ENCODE measurements around the gene MR1.

Gene MR1

DNA sequence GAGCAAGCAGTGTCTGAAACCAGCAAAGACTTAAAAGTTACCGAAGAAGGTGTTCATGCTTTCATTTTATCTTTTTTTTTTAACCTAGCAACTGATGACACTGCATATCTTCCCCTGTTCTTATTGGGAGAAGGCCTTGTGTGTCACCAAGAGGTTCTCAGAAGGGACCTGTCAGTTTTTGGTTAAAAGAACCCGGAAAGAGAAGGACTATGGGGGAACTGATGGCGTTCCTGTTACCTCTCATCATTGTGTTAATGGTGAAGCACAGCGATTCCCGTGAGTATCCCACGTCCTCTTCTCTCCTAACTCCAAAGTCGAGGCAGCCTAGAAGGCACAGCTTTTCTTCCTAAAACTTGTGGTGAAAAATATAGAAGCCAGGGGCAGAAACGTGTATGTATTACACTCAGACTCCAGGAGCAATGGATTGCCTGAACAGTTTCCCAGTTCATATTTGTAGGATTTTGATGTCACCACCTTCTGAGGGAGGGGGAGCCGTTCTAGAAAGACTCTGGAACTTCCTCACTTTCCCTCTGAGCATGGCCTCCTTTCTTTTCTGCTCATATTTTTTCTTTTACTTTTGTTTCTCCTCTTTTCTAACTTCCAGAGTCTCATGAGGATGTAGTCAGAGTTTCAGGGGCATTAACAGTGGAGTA, at the start of gene MR1:
Gene MR1 (plus strand): TSS at position 185 of the 653 bp plus-strand sequence. CDS start 25 bp downstream, at position 210.
- Mint-ChIP-seq H3K9me3 (no peaks in the 10 kb centered on the region), H3K4me3 (peak within 1 kb of the TSS; percentile 92), H3K27ac (peak within 1 kb of the TSS; percentile 100), H3K27me3 (no peaks in the 10 kb centered on the region), H3K36me3 (peaks cover 16% of the 10 kb centered on the region), H3K4me1 (peaks cover 67% of the 10 kb centered on the region)
- ATAC-seq: peak; percentile 99

- H3K4me1 Mint-ChIP-seq: no peaks in the 10 kb centered on the region
- H3K4me3 Mint-ChIP-seq: no peak overlapping the region
- ATAC-seq: no peak
- H3K36me3 Mint-ChIP-seq: peaks cover 73% of the 10 kb centered on the region
- H3K27ac Mint-ChIP-seq: no peak overlapping the region
- H3K9me3 Mint-ChIP-seq: no peaks in the 10 kb centered on the region
- no peaks in the 10 kb centered on the region for H3K27me3 Mint-ChIP-seq
Measured at GRCh38 chr1:180988253-180988752, 45.5 kb upstream of the MR1 start.

GRCh38 chr1:180994262-180994661, 39.5 kb upstream of the MR1 start:
- ATAC-seq: no peak
- H3K36me3 Mint-ChIP-seq: peaks cover 56% of the 10 kb centered on the region
- no peaks in the 10 kb centered on the region for H3K9me3 Mint-ChIP-seq
- H3K27ac Mint-ChIP-seq: no peak overlapping the region
- H3K27me3 Mint-ChIP-seq: no peaks in the 10 kb centered on the region
- H3K4me1 Mint-ChIP-seq: peaks cover 6% of the 10 kb centered on the region
- no peak overlapping the region for H3K4me3 Mint-ChIP-seq

DNA sequence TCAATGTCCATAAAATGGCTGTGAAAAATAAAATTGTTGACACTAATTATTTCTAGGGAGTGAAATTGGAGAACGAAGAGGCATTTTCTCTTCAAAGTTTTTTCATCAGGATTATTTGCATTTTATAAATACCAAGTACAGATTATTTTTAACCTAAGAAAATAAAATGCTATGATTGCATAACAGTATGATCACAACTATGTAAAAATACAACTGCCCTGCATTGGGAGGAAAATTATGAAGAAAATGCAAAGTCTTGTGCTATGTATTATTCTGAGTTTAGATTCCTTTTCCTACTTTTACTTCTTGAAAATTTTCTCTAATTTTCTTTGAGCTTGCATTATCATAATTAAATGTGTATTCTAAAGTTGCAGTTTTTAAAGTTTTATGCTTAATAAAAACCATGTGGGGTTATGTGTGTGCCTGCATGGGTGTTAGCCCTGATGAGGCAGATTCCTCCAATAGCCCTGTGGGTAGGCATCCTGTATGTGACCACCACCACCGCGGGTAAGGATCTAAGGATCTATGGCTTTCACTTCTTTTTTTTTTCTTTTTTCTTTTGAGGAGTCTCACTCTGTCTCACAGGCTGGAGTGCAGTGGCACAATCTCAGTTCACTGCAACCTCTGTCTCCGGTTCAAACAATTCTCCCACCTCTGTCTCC, 35.8 kb upstream of the MR1 start:
- peaks cover 58% of the 10 kb centered on the region for H3K36me3 Mint-ChIP-seq
- no peak overlapping the region for H3K4me3 Mint-ChIP-seq
- ATAC-seq: no peak
- no peaks in the 10 kb centered on the region for H3K9me3 Mint-ChIP-seq
- no peak overlapping the region for H3K27ac Mint-ChIP-seq
- no peaks in the 10 kb centered on the region for H3K27me3 Mint-ChIP-seq
- peaks cover 6% of the 10 kb centered on the region for H3K4me1 Mint-ChIP-seq

DNA sequence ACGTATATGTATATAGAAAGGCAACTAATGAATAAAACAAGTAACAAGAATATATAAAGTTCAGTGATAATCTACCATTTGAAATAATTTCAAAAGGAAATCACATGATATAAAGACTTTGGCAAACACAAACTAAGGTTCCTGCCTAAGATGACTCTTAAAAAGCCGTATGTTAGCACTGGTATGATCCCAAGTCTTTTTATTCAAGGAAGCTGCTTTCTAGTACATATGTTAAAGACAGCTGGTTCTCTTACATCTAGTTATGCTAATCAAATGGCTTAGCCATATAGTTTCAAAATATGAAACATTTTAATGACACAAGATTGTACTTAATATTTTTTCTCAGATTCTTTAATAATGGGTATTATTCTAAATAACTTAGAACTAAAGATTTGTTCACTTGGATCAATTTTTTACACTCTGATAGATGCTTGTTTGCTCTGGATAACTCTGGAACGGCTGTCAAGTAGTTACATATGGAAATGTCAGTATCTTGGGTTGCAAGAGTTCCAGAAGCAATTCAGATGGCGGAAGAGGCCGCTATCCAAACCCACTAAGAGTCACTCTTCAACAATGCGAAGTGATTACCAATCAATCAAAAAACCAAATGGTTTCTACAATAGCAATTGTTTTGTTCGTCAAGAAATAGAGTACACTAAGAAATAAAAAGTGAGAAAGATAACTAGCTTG, 32.5 kb upstream of the MR1 start:
- Mint-ChIP-seq H3K9me3 (no peaks in the 10 kb centered on the region), H3K36me3 (peaks cover 66% of the 10 kb centered on the region), H3K4me1 (peaks cover 6% of the 10 kb centered on the region), H3K27me3 (no peaks in the 10 kb centered on the region), H3K4me3 (no peak overlapping the region), H3K27ac (no peak overlapping the region)
- ATAC-seq: no peak

- ATAC-seq: no peak
Measured at GRCh38 chr1:181002582-181003172, 31.1 kb upstream of the MR1 start.

GRCh38 chr1:181010789-181011188, 23.0 kb upstream of the MR1 start:
- no peaks in the 10 kb centered on the region for H3K27me3 Mint-ChIP-seq
- H3K36me3 Mint-ChIP-seq: peaks cover 21% of the 10 kb centered on the region
- H3K27ac Mint-ChIP-seq: no peak overlapping the region
- H3K4me3 Mint-ChIP-seq: no peak overlapping the region
- peaks cover 18% of the 10 kb centered on the region for H3K4me1 Mint-ChIP-seq
- no peak for ATAC-seq
- H3K9me3 Mint-ChIP-seq: no peaks in the 10 kb centered on the region

More at GRCh38 chr1:181002582-181003172, 31.1 kb upstream of the MR1 start:
- Mint-ChIP-seq H3K4me3 (no peak overlapping the region), H3K4me1 (peaks cover 6% of the 10 kb centered on the region), H3K9me3 (no peaks in the 10 kb centered on the region), H3K27me3 (no peaks in the 10 kb centered on the region), H3K27ac (no peak overlapping the region), H3K36me3 (peaks cover 60% of the 10 kb centered on the region)

DNA sequence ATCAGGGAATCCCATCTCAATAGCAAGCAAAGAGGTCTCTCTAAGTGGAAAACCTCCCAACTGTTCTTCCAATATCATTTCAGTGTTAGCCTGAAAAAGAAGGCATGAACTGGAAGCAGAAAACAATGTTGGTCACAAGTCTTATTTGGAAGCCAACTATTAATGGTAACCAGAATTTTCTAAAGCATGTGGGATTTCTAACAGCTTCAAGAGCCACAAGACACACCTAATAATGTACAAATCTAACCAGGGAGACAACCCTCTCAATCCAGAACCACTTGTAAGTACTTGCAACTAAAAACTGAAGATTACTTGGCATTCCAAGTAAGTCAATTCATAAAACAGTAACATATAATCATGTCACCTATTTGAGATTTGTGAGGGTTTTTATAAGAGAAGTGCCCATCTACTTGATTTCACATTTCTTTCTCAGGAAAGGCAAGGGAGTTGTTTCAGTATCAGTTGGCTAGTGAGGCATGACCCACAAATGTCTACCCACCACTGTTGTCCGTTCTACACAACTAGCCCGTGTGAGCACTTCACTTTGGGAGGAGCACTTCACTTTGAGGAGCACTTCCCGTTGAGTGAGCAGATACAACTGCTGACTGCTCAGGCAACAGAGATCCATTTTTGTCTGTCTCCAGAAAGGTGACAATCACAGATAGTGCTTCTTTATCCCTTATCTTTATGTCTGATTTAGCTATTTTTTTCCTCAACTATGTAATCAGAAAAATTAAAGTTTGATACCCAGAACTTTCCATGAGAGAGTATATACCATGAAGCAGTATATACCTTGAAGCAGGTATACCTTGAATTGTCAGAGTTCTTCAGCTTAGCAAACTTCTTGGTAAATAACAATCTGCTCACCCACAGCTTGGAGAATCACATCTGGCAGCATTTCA, 22.2 kb upstream of the MR1 start:
- Mint-ChIP-seq H3K27ac (no peak overlapping the region), H3K9me3 (no peaks in the 10 kb centered on the region), H3K4me1 (peaks cover 18% of the 10 kb centered on the region), H3K27me3 (no peaks in the 10 kb centered on the region), H3K36me3 (peaks cover 21% of the 10 kb centered on the region), H3K4me3 (no peak overlapping the region)
- no peak for ATAC-seq

DNA sequence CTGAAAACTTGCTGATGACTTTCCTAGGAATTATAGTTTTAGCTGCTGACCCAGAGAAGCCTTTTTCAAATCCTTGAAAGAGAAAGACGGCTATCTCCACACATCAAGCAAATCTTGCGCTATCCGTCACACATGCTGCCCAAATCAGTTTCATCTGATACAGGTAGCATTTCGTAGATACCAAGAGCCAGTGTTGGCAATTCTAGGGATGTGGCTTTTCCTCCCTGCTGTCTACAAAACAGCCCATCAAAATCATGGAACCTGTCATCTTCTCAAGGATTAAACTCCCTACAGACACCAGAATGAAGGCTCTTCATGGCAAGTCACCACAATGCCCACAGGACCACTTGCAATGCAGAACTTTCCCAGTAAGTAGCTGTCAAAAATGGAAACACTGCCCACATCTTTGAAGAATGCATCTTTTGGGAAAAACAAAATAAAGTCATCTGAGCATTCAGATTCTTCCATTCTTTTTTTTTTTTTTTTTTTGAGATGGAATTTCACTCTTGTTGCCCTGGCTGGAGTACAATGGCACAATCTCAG, 21.5 kb upstream of the MR1 start:
- ATAC-seq: no peak
- H3K27me3 Mint-ChIP-seq: no peaks in the 10 kb centered on the region
- peaks cover 19% of the 10 kb centered on the region for H3K4me1 Mint-ChIP-seq
- H3K4me3 Mint-ChIP-seq: no peak overlapping the region
- H3K9me3 Mint-ChIP-seq: no peaks in the 10 kb centered on the region
- peaks cover 22% of the 10 kb centered on the region for H3K36me3 Mint-ChIP-seq
- no peak overlapping the region for H3K27ac Mint-ChIP-seq

- H3K27ac Mint-ChIP-seq: no peak overlapping the region
Measured at GRCh38 chr1:181013144-181013543, 20.6 kb upstream of the MR1 start.

GRCh38 chr1:181014477-181015250, 19.1 kb upstream of the MR1 start:
- no peak overlapping the region for H3K4me3 Mint-ChIP-seq
- H3K9me3 Mint-ChIP-seq: no peaks in the 10 kb centered on the region
- ATAC-seq: peak; percentile 83
- no peaks in the 10 kb centered on the region for H3K27me3 Mint-ChIP-seq
- H3K27ac Mint-ChIP-seq: no peak overlapping the region
- peaks cover 34% of the 10 kb centered on the region for H3K4me1 Mint-ChIP-seq
- peaks cover 31% of the 10 kb centered on the region for H3K36me3 Mint-ChIP-seq

More at GRCh38 chr1:181013144-181013543, 20.6 kb upstream of the MR1 start:
- H3K27me3 Mint-ChIP-seq: no peaks in the 10 kb centered on the region
- no peak overlapping the region for H3K4me3 Mint-ChIP-seq
- H3K9me3 Mint-ChIP-seq: no peaks in the 10 kb centered on the region
- peaks cover 24% of the 10 kb centered on the region for H3K4me1 Mint-ChIP-seq
- H3K36me3 Mint-ChIP-seq: peaks cover 26% of the 10 kb centered on the region
- no peak for ATAC-seq

GRCh38 chr1:181015251-181015615, 18.6 kb upstream of the MR1 start:
- Mint-ChIP-seq H3K27ac (no peak overlapping the region), H3K27me3 (no peaks in the 10 kb centered on the region), H3K9me3 (no peaks in the 10 kb centered on the region), H3K36me3 (peaks cover 27% of the 10 kb centered on the region), H3K4me1 (peaks cover 31% of the 10 kb centered on the region), H3K4me3 (no peak overlapping the region)
- ATAC-seq: peak; percentile 49

DNA sequence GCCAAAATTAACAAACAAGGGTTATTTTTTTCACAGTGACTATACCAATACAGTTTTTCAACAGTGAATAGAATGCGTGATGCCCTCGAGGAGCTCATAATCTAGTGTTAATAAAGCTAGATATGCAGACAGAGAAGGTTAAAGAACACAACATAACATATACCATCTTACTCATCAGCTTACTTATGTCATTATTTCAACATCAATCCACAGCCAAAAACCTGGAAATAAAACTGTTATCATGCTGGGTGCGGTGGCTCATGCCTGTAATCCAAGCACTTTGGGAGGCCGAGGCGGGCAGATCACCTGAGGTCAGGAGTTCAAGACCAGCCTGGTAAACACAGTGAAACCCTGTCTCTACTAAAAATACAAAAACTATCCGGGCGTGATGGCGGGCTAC, 17.2 kb upstream of the MR1 start:
- no peaks in the 10 kb centered on the region for H3K9me3 Mint-ChIP-seq

More for the DNA sequence above, 17.2 kb upstream of the MR1 start:
- Mint-ChIP-seq H3K36me3 (peaks cover 22% of the 10 kb centered on the region), H3K27me3 (no peaks in the 10 kb centered on the region), H3K4me1 (peaks cover 34% of the 10 kb centered on the region), H3K27ac (no peak overlapping the region), H3K4me3 (no peak overlapping the region)
- ATAC-seq: no peak

Measured in stimulated activated memory B cell treated with anti-CD40 and anti-IgM and Interleukin-4, amounts not matched to agents 10 μg/mL and 1 μg/mL and 100 μg/mL, for 72 hours (primary cell).